Measurements from ENCODE around the gene PADI6.

PADI6 gene

DNA sequence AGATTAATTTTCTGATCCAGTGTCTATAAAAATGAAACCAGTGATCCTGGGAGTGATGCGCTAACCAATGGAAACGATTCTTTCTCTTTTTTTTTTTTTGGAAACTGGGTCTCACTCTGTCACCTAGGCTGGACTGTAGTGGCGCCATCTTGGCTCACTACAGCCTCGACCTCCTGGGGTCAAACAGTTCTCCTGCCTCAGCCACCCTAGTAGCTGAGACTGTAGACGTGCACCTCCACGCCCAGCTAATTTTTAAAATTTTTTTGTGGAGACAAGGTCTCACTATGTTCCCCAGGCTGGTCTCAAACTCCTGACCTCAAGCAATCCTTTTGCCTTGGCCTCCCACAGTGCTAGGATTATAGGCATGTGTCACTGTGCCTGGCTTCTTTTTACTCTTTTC lies 70.8 kb downstream of the PADI6 start:
- H3K4me3 ChIP-seq (ENCODE audit: low read depth, low read length): no peak overlapping the region
- DNase-seq (ENCODE audit: low read depth): no peak
- TF ChIP-seq, protein P1, sequence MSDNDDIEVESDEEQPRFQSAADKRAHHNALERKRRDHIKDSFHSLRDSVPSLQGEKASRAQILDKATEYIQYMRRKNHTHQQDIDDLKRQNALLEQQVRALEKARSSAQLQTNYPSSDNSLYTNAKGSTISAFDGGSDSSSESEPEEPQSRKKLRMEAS (IDR thresholded peaks at IDR 0.05; ENCODE audit: low read depth, low read length): no peak
- no peak for TF ChIP-seq MYC (IDR thresholded peaks at IDR 0.05; ENCODE audit: low read depth, low read length)
- TF ChIP-seq, protein P2, sequence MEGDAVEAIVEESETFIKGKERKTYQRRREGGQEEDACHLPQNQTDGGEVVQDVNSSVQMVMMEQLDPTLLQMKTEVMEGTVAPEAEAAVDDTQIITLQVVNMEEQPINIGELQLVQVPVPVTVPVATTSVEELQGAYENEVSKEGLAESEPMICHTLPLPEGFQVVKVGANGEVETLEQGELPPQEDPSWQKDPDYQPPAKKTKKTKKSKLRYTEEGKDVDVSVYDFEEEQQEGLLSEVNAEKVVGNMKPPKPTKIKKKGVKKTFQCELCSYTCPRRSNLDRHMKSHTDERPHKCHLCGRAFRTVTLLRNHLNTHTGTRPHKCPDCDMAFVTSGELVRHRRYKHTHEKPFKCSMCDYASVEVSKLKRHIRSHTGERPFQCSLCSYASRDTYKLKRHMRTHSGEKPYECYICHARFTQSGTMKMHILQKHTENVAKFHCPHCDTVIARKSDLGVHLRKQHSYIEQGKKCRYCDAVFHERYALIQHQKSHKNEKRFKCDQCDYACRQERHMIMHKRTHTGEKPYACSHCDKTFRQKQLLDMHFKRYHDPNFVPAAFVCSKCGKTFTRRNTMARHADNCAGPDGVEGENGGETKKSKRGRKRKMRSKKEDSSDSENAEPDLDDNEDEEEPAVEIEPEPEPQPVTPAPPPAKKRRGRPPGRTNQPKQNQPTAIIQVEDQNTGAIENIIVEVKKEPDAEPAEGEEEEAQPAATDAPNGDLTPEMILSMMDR (IDR thresholded peaks at IDR 0.05; ENCODE audit: low read depth, low read length): no peak
- TF ChIP-seq POLR2A (IDR thresholded peaks at IDR 0.05; ENCODE audit: extremely low read depth, insufficient read length): no peak

DNA sequence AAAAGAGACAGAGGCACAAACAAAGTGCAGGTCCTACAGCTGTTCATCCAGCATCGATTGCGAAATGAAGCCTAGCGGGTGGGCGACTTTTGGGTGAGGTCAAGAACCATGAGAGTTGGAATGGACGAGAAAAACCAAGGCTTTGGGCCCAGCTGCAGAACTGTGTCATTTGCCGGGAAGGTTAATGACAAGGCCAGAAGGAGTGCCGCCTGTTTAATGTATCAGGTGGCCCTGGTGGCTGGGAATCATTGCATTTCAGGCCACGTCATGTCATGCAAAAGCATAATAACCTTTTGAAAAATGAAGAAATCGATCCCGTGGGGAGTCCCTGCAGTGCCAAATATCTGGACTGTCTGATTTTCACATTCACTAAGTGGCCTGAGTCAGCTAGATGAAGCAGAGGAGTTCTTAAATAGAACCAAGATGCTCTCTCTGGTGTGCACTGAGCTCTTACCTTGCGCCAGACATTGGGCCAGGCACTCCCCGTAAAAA lies 75.6 kb downstream of the PADI6 start:
- H3K4me3 ChIP-seq (ENCODE audit: low read depth, low read length): no peak overlapping the region
- TF ChIP-seq, protein P1 (IDR thresholded peaks at IDR 0.05; ENCODE audit: low read depth, low read length): no peak
- no peak for TF ChIP-seq POLR2A (IDR thresholded peaks at IDR 0.05; ENCODE audit: extremely low read depth, insufficient read length)
- TF ChIP-seq, protein P2 (IDR thresholded peaks at IDR 0.05; ENCODE audit: low read depth, low read length): no peak
- TF ChIP-seq MYC (IDR thresholded peaks at IDR 0.05; ENCODE audit: low read depth, low read length): no peak
- no peak for DNase-seq (ENCODE audit: low read depth)

Data from NB4 (cell line).